NCI-H1417 treated with DMSO at 0.1 percent for 48 hours (cell line): Measurements from ENCODE around the gene ALPG.
"Not testable (repeated sequence)": the region's sequence is repeated elsewhere in the genome, so short reads cannot be mapped to it uniquely, and the experiment has no call there.

Experiments
- DNase-seq: peaks from one replicate; lab custom pipeline; 2025; lab: John Stamatoyannopoulos, UW

ALPG gene

GRCh38 chr2:232396683-232397082 is 10.0 kb upstream of the ALPG start:
- DNase-seq, result no peak

- DNase-seq, result no peak
Observed at GRCh38 chr2:232398293-232399034, 8.2 kb upstream of the ALPG start.

GRCh38 chr2:232400256-232401015 is 6.2 kb upstream of the ALPG start:
- no peak for DNase-seq

- no peak for DNase-seq
Observed at GRCh38 chr2:232402518-232402917, 4.1 kb upstream of the ALPG start.

GRCh38 chr2:232405943-232406510 is 617 bp upstream of the ALPG start:
- DNase-seq, result no peak

- not testable (repeated sequence) for DNase-seq
Observed at GRCh38 chr2:232407428-232408150, 945 bp downstream of the ALPG start.

GRCh38 chr2:232408269-232408668 is 1.6 kb downstream of the ALPG start:
- not testable (repeated sequence) for DNase-seq

GRCh38 chr2:232409617-232410016 is 3.0 kb downstream of the ALPG start:
- DNase-seq, result not testable (repeated sequence)

- DNase-seq, result no peak
Observed at GRCh38 chr2:232410238-232410900, 3.7 kb downstream of the ALPG start.

- DNase-seq, result no peak
Observed at GRCh38 chr2:232411901-232412629, 5.4 kb downstream of the ALPG start.

GRCh38 chr2:232412986-232413385 is 6.3 kb downstream of the ALPG start:
- DNase-seq, result no peak

- DNase-seq, result no peak
Observed at GRCh38 chr2:232415138-232415690, 8.6 kb downstream of the ALPG start.

- no peak for DNase-seq
Observed at GRCh38 chr2:232415736-232416520, 9.3 kb downstream of the ALPG start.

GRCh38 chr2:232416521-232417470 is 10.2 kb downstream of the ALPG start:
- no peak for DNase-seq

- no peak for DNase-seq
Observed at GRCh38 chr2:232417489-232417888, 10.8 kb downstream of the ALPG start.

GRCh38 chr2:232418056-232418455 is 11.4 kb downstream of the ALPG start:
- DNase-seq, result no peak

GRCh38 chr2:232418466-232419244 is 12.0 kb downstream of the ALPG start:
- DNase-seq, result no peak
